ENCODE results near the gene DDAH1.
A peak's percentile ranks its signal among the peaks of the same experiment; 100 is the strongest.
"Not testable (repeated sequence)": the region's sequence is repeated elsewhere in the genome, so short reads cannot be mapped to it uniquely, and the experiment has no call there.

DDAH1 gene

DNA sequence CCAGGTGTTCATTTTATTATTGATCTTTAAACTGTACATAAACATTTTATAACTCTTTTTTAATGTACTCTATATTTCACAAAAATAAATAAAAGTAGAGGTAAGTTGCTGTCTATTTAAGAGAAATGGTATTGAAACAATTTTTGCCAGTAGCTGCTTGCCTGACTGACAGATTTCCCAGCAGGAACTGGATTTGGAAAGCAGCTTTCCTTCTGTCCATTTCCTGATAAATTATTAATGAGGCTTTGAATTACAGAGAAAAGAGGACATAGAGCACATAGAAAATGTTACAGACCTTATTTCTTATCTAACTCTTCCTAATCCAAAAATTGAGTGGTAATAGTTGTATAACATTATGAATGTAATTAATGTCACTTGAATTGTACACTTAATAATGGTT lies 108.8 kb downstream of the DDAH1 start:
- peaks cover 18% of the 10 kb centered on the region for H3K36me3 ChIP-seq (ENCODE audit: control insufficient read depth, insufficient read depth, low read length, severe bottlenecking)
- H3K4me3 ChIP-seq (ENCODE audit: low read length), result no peak overlapping the region
- no peaks in the 10 kb centered on the region for H3K27me3 ChIP-seq (replicated peaks; ENCODE audit: control insufficient read depth, insufficient read depth, low read length)
- H3K9me3 ChIP-seq (ENCODE audit: control insufficient read depth, low read length), result no peaks in the 10 kb centered on the region
- DNase-seq (ENCODE audit: low read depth), result no peak
- H3K9ac ChIP-seq (ENCODE audit: low read length), result no peak overlapping the region
- H3K4me1 ChIP-seq (ENCODE audit: control insufficient read depth, insufficient read depth, low read length), result peaks cover 26% of the 10 kb centered on the region

DNA sequence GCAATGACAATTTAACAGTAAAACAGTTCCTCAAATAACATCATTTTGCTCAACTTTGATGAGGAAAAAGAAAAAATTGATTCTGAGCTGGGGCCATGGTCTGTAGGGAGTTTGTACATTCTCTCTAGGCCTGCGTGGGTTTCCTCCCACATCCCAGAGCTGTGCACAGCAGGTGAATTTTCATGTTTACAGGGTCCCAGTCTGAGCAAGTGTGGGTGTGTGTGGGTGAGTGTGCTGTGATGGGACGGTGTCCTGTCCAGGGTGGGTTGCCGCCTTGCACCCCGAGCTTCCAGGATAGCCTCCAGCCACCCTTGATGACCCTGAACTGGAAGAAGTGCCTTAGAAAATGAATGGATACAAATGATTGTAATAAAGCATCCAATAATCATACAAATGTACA lies 112.9 kb downstream of the DDAH1 start:
- H3K4me3 ChIP-seq (ENCODE audit: low read length), result no peak overlapping the region
- H3K9me3 ChIP-seq (ENCODE audit: control insufficient read depth, low read length), result no peaks in the 10 kb centered on the region
- no peak overlapping the region for H3K9ac ChIP-seq (ENCODE audit: low read length)
- H3K27me3 ChIP-seq (replicated peaks; ENCODE audit: control insufficient read depth, insufficient read depth, low read length), result no peaks in the 10 kb centered on the region
- no peak for DNase-seq (ENCODE audit: low read depth)
- H3K4me1 ChIP-seq (ENCODE audit: control insufficient read depth, insufficient read depth, low read length), result no peaks in the 10 kb centered on the region
- H3K36me3 ChIP-seq (ENCODE audit: control insufficient read depth, insufficient read depth, low read length, severe bottlenecking), result peaks cover 46% of the 10 kb centered on the region

DNA sequence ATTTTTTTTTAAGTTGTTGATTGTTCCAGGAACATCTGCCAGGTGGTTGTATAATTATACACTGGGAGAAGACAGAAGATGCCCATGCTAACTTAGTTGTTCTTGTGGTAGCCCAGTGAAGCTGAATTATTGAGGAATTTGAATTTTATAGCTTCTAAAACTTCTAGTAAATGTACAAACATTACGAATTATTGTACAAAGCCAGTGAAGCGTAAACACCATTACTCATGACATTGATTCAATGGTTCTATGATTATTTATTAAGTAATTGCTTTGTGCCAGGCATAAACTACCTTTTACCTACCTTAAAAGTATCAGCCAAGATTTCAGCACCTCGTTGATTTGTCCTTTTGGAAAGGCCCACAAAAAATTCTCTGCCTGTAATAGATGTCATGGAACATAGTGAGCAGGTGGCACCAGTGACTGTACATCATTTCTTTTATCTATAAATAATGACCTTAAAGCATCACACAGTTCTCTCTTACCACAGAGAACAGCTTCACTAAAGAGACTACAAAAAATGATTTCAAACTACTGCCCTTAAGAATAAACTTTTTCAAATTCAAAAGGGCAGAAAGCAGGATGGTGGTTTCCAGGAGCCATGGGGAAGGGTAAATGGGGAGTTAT lies 113.6 kb downstream of the DDAH1 start:
- no peaks in the 10 kb centered on the region for H3K9me3 ChIP-seq (ENCODE audit: control insufficient read depth, low read length)
- H3K4me1 ChIP-seq (ENCODE audit: control insufficient read depth, insufficient read depth, low read length), result no peaks in the 10 kb centered on the region
- no peak overlapping the region for H3K9ac ChIP-seq (ENCODE audit: low read length)
- H3K4me3 ChIP-seq (ENCODE audit: low read length), result no peak overlapping the region
- H3K36me3 ChIP-seq (ENCODE audit: control insufficient read depth, insufficient read depth, low read length, severe bottlenecking), result peaks cover 48% of the 10 kb centered on the region
- DNase-seq (ENCODE audit: low read depth), result no peak
- no peaks in the 10 kb centered on the region for H3K27me3 ChIP-seq (replicated peaks; ENCODE audit: control insufficient read depth, insufficient read depth, low read length)

DNA sequence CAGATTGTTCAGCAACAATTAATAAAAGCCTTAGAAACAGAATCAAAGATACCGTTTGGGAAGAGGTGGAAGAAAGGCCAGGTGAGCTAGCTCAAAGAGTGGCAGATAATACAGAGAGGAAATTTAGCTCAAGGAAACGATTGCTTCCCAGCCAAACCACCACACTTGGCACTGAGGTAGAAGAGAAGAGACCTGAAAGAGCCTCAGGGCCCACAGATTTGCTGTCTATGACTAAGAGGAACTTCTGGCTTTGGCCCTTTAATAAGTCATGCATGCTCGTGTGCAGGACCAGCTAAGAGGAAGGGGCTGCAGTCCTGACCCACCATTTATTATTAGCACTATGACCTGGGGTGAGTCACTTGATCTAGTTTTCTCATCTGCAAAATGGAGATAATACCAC lies 115.7 kb downstream of the DDAH1 start:
- no peak for DNase-seq (ENCODE audit: low read depth)
- Histone ChIP-seq H3K27me3 (replicated peaks; ENCODE audit: control insufficient read depth, insufficient read depth, low read length) (no peaks in the 10 kb centered on the region), H3K4me3 (ENCODE audit: low read length) (no peak overlapping the region), H3K9me3 (ENCODE audit: control insufficient read depth, low read length) (no peaks in the 10 kb centered on the region), H3K4me1 (ENCODE audit: control insufficient read depth, insufficient read depth, low read length) (peaks cover under 1% of the 10 kb centered on the region), H3K36me3 (ENCODE audit: control insufficient read depth, insufficient read depth, low read length, severe bottlenecking) (peaks cover 54% of the 10 kb centered on the region), H3K9ac (ENCODE audit: low read length) (no peak overlapping the region)

DNA sequence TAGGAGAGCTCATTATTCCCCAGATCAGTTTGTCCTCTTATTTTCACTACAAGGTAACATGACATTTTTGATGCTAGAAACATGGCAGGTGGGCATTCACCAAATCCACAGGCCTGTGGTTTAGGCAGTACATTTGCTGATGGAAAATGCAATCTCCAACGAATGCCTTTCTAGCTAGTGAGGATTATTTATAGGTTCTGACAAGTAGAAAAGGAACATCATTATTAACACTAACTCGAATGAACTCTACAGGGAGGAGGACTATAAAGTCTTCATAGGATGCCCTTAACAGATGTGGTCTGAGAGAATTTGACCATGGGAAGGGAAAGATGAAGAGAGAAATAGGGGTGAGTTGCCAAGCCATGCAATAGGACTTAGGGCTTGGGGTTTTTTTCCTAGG lies 117.1 kb downstream of the DDAH1 start:
- Histone ChIP-seq H3K4me3 (ENCODE audit: low read length) (no peak overlapping the region), H3K4me1 (ENCODE audit: control insufficient read depth, insufficient read depth, low read length) (peaks cover 14% of the 10 kb centered on the region), H3K9ac (ENCODE audit: low read length) (no peak overlapping the region), H3K36me3 (ENCODE audit: control insufficient read depth, insufficient read depth, low read length, severe bottlenecking) (peaks cover 54% of the 10 kb centered on the region), H3K9me3 (ENCODE audit: control insufficient read depth, low read length) (no peaks in the 10 kb centered on the region), H3K27me3 (replicated peaks; ENCODE audit: control insufficient read depth, insufficient read depth, low read length) (no peaks in the 10 kb centered on the region)
- no peak for DNase-seq (ENCODE audit: low read depth)

DNA sequence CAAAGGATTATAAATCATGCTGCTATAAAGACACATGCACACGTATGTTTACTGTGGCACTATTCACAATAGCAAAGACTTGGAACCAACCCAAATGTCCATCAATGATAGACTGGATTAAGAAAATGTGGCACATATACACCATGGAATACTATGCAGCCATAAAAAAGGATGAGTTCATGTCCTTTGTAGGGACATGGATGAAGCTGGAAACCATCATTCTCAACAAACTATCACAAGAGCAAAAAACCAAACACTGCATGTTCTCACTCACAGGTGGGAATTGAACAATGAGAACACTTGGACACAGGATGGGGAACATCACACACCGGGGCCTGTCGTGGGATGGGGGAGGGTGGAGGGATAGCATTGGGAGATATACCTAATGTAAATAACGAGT lies 117.7 kb downstream of the DDAH1 start:
- H3K9me3 ChIP-seq (ENCODE audit: control insufficient read depth, low read length), result not testable (repeated sequence)

DNA sequence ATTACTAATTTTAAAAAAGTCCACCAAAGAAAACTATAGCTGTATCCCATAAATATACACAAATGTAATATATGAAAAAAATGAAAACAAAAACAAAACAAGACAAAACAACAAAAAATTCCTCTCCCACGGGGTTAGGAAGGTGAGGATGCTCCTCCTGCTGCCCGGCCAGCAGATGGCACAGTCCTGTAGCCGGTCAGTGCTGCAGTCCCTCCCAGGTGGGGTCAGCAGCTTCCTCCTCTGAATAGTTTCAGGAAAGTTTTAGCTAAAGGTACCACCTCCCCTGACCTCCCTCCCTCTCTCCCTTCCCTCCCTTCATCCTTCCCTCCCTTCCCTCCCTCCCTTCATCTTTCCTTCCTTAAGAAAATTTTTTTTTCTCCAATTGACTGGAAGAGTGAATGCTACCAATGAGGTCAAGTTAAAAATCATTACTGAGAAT lies 120.7 kb downstream of the DDAH1 start:
- Histone ChIP-seq H3K4me3 (ENCODE audit: low read length) (peak overlapping the region; percentile 42), H3K9ac (ENCODE audit: low read length) (peak overlapping the region; percentile 85), H3K27me3 (replicated peaks; ENCODE audit: control insufficient read depth, insufficient read depth, low read length) (no peaks in the 10 kb centered on the region), H3K9me3 (ENCODE audit: control insufficient read depth, low read length) (no peaks in the 10 kb centered on the region), H3K4me1 (ENCODE audit: control insufficient read depth, insufficient read depth, low read length) (peaks cover 42% of the 10 kb centered on the region), H3K36me3 (ENCODE audit: control insufficient read depth, insufficient read depth, low read length, severe bottlenecking) (peaks cover 30% of the 10 kb centered on the region)
- DNase-seq (ENCODE audit: low read depth), result peak; percentile 56

More for the DNA sequence above, 117.7 kb downstream of the DDAH1 start:
- not testable (repeated sequence) for H3K4me3 ChIP-seq (ENCODE audit: low read length); DNase-seq (ENCODE audit: low read depth); H3K27me3 ChIP-seq (replicated peaks; ENCODE audit: control insufficient read depth, insufficient read depth, low read length); H3K9ac ChIP-seq (ENCODE audit: low read length)
- H3K36me3 ChIP-seq (ENCODE audit: control insufficient read depth, insufficient read depth, low read length, severe bottlenecking), result peaks cover 54% of the 10 kb centered on the region
- H3K4me1 ChIP-seq (ENCODE audit: control insufficient read depth, insufficient read depth, low read length), result peaks cover 20% of the 10 kb centered on the region

DNA sequence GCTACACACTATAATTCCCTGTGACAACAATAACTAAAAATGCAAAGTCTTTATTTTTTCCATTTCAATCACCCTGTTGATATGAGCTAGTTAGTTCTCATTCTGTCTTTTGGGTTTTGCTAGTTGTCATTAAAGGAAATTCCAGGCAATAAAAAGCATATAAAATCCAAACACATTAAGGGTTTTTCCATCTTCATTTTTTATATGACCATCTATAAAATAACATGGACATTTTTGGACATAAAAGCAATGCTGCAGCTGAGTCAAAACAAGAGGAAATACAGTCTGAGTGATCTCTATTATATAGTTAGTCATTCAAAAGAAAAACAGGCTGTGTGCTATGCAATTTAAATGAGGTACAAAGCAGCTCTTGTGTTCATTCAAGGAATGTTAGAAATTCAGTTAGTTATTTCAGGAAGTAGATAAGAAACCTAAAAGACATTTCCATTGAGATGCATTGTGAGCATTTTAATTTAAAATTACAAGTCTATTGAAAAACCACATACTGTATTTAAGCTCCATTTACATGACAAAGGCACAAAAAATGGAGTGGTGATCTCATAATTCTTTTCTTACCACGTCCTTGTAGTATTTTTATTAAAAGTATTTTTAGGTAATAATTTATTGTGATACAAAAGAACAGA lies 121.2 kb downstream of the DDAH1 start:
- H3K9ac ChIP-seq (ENCODE audit: low read length), result peak overlapping the region; percentile 85
- no peaks in the 10 kb centered on the region for H3K27me3 ChIP-seq (replicated peaks; ENCODE audit: control insufficient read depth, insufficient read depth, low read length)
- peaks cover 25% of the 10 kb centered on the region for H3K36me3 ChIP-seq (ENCODE audit: control insufficient read depth, insufficient read depth, low read length, severe bottlenecking)
- peaks cover 46% of the 10 kb centered on the region for H3K4me1 ChIP-seq (ENCODE audit: control insufficient read depth, insufficient read depth, low read length)
- peak overlapping the region; percentile 42 for H3K4me3 ChIP-seq (ENCODE audit: low read length)
- peak; percentile 60 for DNase-seq (ENCODE audit: low read depth)
- no peaks in the 10 kb centered on the region for H3K9me3 ChIP-seq (ENCODE audit: control insufficient read depth, low read length)

DNA sequence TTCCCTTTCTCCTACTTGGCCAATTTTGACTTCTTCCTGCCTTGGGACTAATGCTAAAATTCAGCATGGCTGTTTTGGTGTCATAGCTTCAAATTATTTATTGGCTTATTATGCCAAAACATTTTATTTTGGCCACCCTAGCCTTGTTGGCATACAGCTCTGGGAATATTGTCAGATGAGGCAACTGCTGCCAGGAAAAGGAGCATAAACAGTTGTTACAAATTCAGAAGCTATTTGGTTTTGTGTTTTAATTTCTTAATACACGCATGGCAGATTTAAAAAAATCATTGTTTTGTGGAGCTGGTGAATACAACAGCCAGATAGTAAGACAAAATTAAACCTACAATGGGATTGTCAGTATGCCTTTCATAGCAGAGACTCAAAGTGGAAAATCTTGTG lies 121.7 kb downstream of the DDAH1 start:
- peak; percentile 47 for DNase-seq (ENCODE audit: low read depth)
- Histone ChIP-seq H3K4me1 (ENCODE audit: control insufficient read depth, insufficient read depth, low read length) (peaks cover 46% of the 10 kb centered on the region), H3K9ac (ENCODE audit: low read length) (peak overlapping the region; percentile 85), H3K36me3 (ENCODE audit: control insufficient read depth, insufficient read depth, low read length, severe bottlenecking) (peaks cover 19% of the 10 kb centered on the region), H3K4me3 (ENCODE audit: low read length) (peak overlapping the region; percentile 42), H3K27me3 (replicated peaks; ENCODE audit: control insufficient read depth, insufficient read depth, low read length) (no peaks in the 10 kb centered on the region), H3K9me3 (ENCODE audit: control insufficient read depth, low read length) (no peaks in the 10 kb centered on the region)

DNA sequence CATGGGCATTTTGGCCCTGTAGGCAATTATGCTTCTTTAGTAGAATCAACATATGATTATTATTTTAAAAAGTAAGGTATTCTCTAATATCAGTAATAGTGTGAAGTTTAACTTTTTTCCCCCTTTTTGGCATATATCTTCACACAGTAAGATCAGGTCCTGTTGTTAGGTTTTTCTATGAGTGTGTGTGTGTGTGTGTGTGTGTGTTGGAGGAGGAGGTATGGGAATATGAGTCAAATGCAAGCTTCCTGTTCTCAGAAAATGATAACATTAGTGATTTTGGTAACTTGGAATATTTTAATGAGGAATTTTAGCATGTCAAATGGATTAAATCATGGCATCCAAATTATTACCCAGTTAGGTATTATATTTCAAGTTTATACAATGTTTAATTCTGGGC lies 122.8 kb downstream of the DDAH1 start:
- Histone ChIP-seq H3K4me3 (ENCODE audit: low read length) (no peak overlapping the region), H3K9ac (ENCODE audit: low read length) (no peak overlapping the region), H3K4me1 (ENCODE audit: control insufficient read depth, insufficient read depth, low read length) (peaks cover 51% of the 10 kb centered on the region), H3K27me3 (replicated peaks; ENCODE audit: control insufficient read depth, insufficient read depth, low read length) (no peaks in the 10 kb centered on the region), H3K36me3 (ENCODE audit: control insufficient read depth, insufficient read depth, low read length, severe bottlenecking) (peaks cover 13% of the 10 kb centered on the region), H3K9me3 (ENCODE audit: control insufficient read depth, low read length) (no peaks in the 10 kb centered on the region)
- no peak for DNase-seq (ENCODE audit: low read depth)

DNA sequence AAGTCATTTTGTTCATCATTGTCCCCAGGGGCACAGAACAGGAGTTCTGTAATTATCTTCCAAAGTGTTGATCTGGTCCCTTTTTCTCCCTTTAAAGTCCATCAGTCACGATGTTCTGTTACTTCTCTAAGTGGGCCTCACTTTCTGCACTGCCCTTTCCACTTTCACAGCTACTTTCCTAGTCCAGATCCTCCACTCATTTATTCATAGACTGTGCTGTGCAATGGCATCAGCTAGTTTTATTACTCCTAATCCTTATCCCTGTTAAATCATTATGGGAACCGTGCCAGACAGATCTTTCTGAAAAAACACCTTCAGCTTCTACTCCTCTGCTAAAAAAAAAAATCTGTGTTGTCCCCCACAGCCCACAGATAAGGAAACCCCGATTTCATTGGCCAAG lies 124.5 kb downstream of the DDAH1 start:
- peaks cover 51% of the 10 kb centered on the region for H3K4me1 ChIP-seq (ENCODE audit: control insufficient read depth, insufficient read depth, low read length)
- H3K27me3 ChIP-seq (replicated peaks; ENCODE audit: control insufficient read depth, insufficient read depth, low read length), result no peaks in the 10 kb centered on the region
- no peaks in the 10 kb centered on the region for H3K9me3 ChIP-seq (ENCODE audit: control insufficient read depth, low read length)
- H3K9ac ChIP-seq (ENCODE audit: low read length), result no peak overlapping the region
- no peak overlapping the region for H3K4me3 ChIP-seq (ENCODE audit: low read length)
- H3K36me3 ChIP-seq (ENCODE audit: control insufficient read depth, insufficient read depth, low read length, severe bottlenecking), result peaks cover 4% of the 10 kb centered on the region
- no peak for DNase-seq (ENCODE audit: low read depth)

Data from adipocyte (in vitro differentiated cells).